C4-2B (cell line): ENCODE data around the gene TMEM42.

Source experiments
- H3K27ac ChIP-seq: fragments of 450-650 bp; 2 replicates; pipeline ENCODE4 v1.5.1; 2017
- CTCF ChIP-seq: fragments of 450-650 bp; conservative IDR thresholded peaks from 2 replicates; pipeline ENCODE4 v1.5.1; 2017; ENCODE audit warnings: mild to moderate bottlenecking
- ZFX ChIP-seq: fragments of 450-650 bp; IDR thresholded peaks from 2 replicates; pipeline ENCODE4 v1.6.1; 2017

TMEM42 gene

GRCh38 chr3:44903751-44904150 is 42.0 kb downstream of the TMEM42 start:
- no peak overlapping the region for H3K27ac ChIP-seq
- TF ChIP-seq ZFX (no peak), CTCF (no peak)

- no peak for TF ChIP-seq CTCF
- TF ChIP-seq ZFX, result no peak
- no peak overlapping the region for H3K27ac ChIP-seq
Observed at GRCh38 chr3:44905446-44906157, 43.9 kb downstream of the TMEM42 start.

- H3K27ac ChIP-seq, result no peak overlapping the region
- no peak for TF ChIP-seq ZFX
- TF ChIP-seq CTCF, result no peak
Observed at GRCh38 chr3:44906997-44907396, 45.3 kb downstream of the TMEM42 start.

- H3K27ac ChIP-seq, result no peak overlapping the region
Observed at GRCh38 chr3:44907612-44908011, 45.9 kb downstream of the TMEM42 start.

GRCh38 chr3:44909063-44909462 is 47.4 kb downstream of the TMEM42 start:
- no peak overlapping the region for H3K27ac ChIP-seq
- TF ChIP-seq ZFX (no peak), CTCF (no peak)

More at GRCh38 chr3:44907612-44908011, 45.9 kb downstream of the TMEM42 start:
- no peak for TF ChIP-seq CTCF
- TF ChIP-seq ZFX, result no peak

GRCh38 chr3:44910693-44911092 is 49.0 kb downstream of the TMEM42 start:
- no peak for TF ChIP-seq ZFX

GRCh38 chr3:44913868-44914468 is 52.3 kb downstream of the TMEM42 start:
- TF ChIP-seq CTCF (peak; percentile 80), ZFX (no peak)
- H3K27ac ChIP-seq, result no peak overlapping the region

More at GRCh38 chr3:44910693-44911092, 49.0 kb downstream of the TMEM42 start:
- H3K27ac ChIP-seq, result no peak overlapping the region
